Measurements from ENCODE around the gene ADTRP. TPM values are rescaled to one million over a fixed set of nuclear protein-coding genes. Genes with fewer than 3 reads are reported as not detected.

ADTRP gene
- total and polyA plus RNA-seq, 10 of the 15 experiments (the other 5 are each of a cell fraction or from before 2014, with no cell fraction given): 0.10 to 2.6 (median 2.1) TPM

GRCh38 chr6:11756726-11757125 lies 21.9 kb downstream of the ADTRP start (continued):
- no peak for TF ChIP-seq IRF3 (IDR thresholded peaks at IDR 0.05)

- WGBS (ENCODE audit: insufficient coverage, insufficient replicate concordance, low lambda C conversion rate, missing lambda C conversion rate): 51% methylated on average over 2 of the region's 2 CpGs
- POLR2A ChIA-PET: no interaction called here
- Histone ChIP-seq H3K27ac (ENCODE audit: control insufficient read depth, insufficient read depth) (no peak overlapping the region), H3K27me3 (replicated peaks in 1 of 2; ENCODE audit: control insufficient read depth in 2 of 2, insufficient read depth in 2 of 2, low read length in 1 of 2) (no peaks in the 10 kb centered on the region), H3K36me3 (ENCODE audit: control insufficient read depth in 2 of 2, insufficient read depth in 2 of 2, low read length in 1 of 2) (no peaks in the 10 kb centered on the region), H3K4me2 (ENCODE audit: control insufficient read depth, insufficient read depth) (no peak overlapping the region), H3K4me3 (no peak overlapping the region), H2AFZ (ENCODE audit: control insufficient read depth, low read depth, low read length) (no peak overlapping the region), H3K9ac (ENCODE audit: control insufficient read depth, insufficient read depth, low read length) (no peak overlapping the region), H3K79me2 (ENCODE audit: control insufficient read depth, insufficient read depth, low read length) (no peaks in the 10 kb centered on the region), H3K4me1 (ENCODE audit: control insufficient read depth, insufficient read depth, low read length) (no peaks in the 10 kb centered on the region), H3K9me3 (replicated peaks; ENCODE audit: control insufficient read depth, insufficient read depth, low read length) (peaks cover 3% of the 10 kb centered on the region; the same call in 2 of the 3 replicates), H4K20me1 (ENCODE audit: control insufficient read depth, insufficient read depth) (no peaks in the 10 kb centered on the region)
- DNase-seq (ENCODE audit: low read depth, low spot score) (no peak), FAIRE-seq (no peak), ATAC-seq (no peak)
- SMC1A ChIA-PET (ENCODE audit: uncharacterized antibody, unreplicated experiment): interaction anchor here (1.0 kb wide), 1 partner anchor 24 kb away, joined by 4 read pairs; no protein-coding TSS in a partner anchor
- in situ Hi-C loops (cut with MboI) (no loop called here), intact Hi-C loops (cut with micrococcal nuclease; ENCODE audit: unreplicated experiment) (no loop called here)
- no TSS peak for BruUV-seq (replicated peaks)
- no peak for TF ChIP-seq PAX5 (IDR thresholded peaks at IDR 0.05; ENCODE audit: borderline replicate concordance, low read depth, low read length)
- TF ChIP-seq PRDM15 (CRISPR knock-in tag; IDR thresholded peaks at IDR 0.05): no peak
- TF ChIP-seq CTCF (IDR thresholded peaks at IDR 0.05 in 2 of 3, conservative IDR thresholded peaks at IDR 0.05 in 1 of 3; ENCODE audit: control insufficient read depth in 2 of 3, extremely low read depth in 1 of 3, insufficient read depth in 1 of 3, low read depth in 3 of 3, low read length in 3 of 3): no peak
- no peak for TF ChIP-seq ETV6 (conservative IDR thresholded peaks at IDR 0.05 in 1 of 2, IDR thresholded peaks at IDR 0.05 in 1 of 2; ENCODE audit: borderline replicate concordance in 1 of 2, low read depth in 1 of 2)
- CTCF ChIA-PET: interaction anchor here (1.3 kb wide), 1 partner anchor 8 kb away, joined by 6 read pairs; no protein-coding TSS in a partner anchor
- RAD21 ChIA-PET (ENCODE audit: unreplicated experiment): no interaction called here
Observed at GRCh38 chr6:11756292-11756691, 22.3 kb downstream of the ADTRP start.
